PC-3 (cell line): Measurements from ENCODE around the gene TBCEL.
"Not testable (repeated sequence)": the region's sequence is repeated elsewhere in the genome, so short reads cannot be mapped to it uniquely, and the experiment has no call there.

ENCODE experiments used
- CTCF ChIP-seq: fragments of 300-600 bp; sonication (generic); conservative IDR thresholded peaks from 2 replicates; pipeline ENCODE4 v1.5.1; 2017; ENCODE audit warnings: antibody characterized with exemption, low read depth, mild to moderate bottlenecking, low read length
- EZH2 ChIP-seq: fragments of 300-600 bp; sonication (generic); IDR thresholded peaks from one replicate; pipeline ENCODE4 v1.6.1; 2017; ENCODE audit warnings: antibody characterized with exemption, mild to moderate bottlenecking, low read length; ENCODE audit not compliant: unreplicated experiment

- not testable (repeated sequence) for TF ChIP-seq EZH2, CTCF
Measured at GRCh38 chr11:121021718-121022117, 2.2 kb upstream of the TBCEL start.
